SK-N-SH (cell line): Measurements from ENCODE around the gene RPL10. TPM values are rescaled to one million over a fixed set of nuclear protein-coding genes. Genes with fewer than 3 reads are reported as not detected.
A peak's percentile ranks its signal among the peaks of the same experiment; 100 is the strongest.

Experiments used
- CTCF ChIA-PET: fragments of 300-600, 350-600 bp; formaldehyde crosslinking; extraction: SDS; loops from one replicate; lab custom pipeline; 2021; lab: Yijun Ruan, JAX
- POLR2A ChIA-PET: fragments of 350-600 bp; sonication (Branson Sonifier 250); formaldehyde crosslinking; extraction: SDS; loops from one replicate; lab custom pipeline; 2020; ENCODE audit warnings: antibody characterized with exemption, inconsistent platforms; lab: Yijun Ruan, JAX
- DNase-seq: peaks from one replicate; pipeline ENCODE4 v3.0.0; 2012
- H2AFZ ChIP-seq: fragments of 200-600 bp; sonication (generic); 2 replicates; pipeline ENCODE4 v1.8.1; 2016; ENCODE audit warnings: antibody characterized with exemption, mild to moderate bottlenecking, low read depth
- H3F3A ChIP-seq: fragments of 200-600 bp; sonication (generic); replicated peaks from 2 replicates; pipeline ENCODE3; 2016; ENCODE audit warnings: antibody characterized with exemption, mild to moderate bottlenecking; ENCODE audit not compliant: insufficient read depth
- H3K27ac ChIP-seq, 2 experiments: fragments of 200-500 bp in 1 of 2; fragments of 200-600 bp in 1 of 2; sonication (Bioruptor generic) in 1 of 2; sonication (generic), shearing (Covaris generic) in 1 of 2; 2 replicates each; pipeline versions ENCODE4 v1.5.1 to v1.6.1; 2014 to 2016; ENCODE audit warnings: low read depth in 2 of 2, inconsistent platforms in 1 of 2, low read length in 1 of 2, mild to moderate bottlenecking in 1 of 2, mixed read lengths in 1 of 2
- H3K27me3 ChIP-seq: fragments of 200-600 bp; sonication (generic), shearing (Covaris generic); 2 replicates; pipeline ENCODE4 v1.6.1; 2016; ENCODE audit warnings: mixed run types; ENCODE audit not compliant: insufficient read depth
- H3K36me3 ChIP-seq, 2 experiments: fragments of 200-500 bp in 1 of 2; fragments of 200-600 bp in 1 of 2; sonication (Bioruptor generic) in 1 of 2; sonication (generic) in 1 of 2; replicated peaks in 1 of 2; 2 replicates each; pipeline versions ENCODE3 to v1.5.1; 2014 to 2016; ENCODE audit warnings: low read length in 1 of 2, mild to moderate bottlenecking in 1 of 2; ENCODE audit not compliant: insufficient read depth in 2 of 2, control insufficient read depth in 1 of 2
- H3K4me1 ChIP-seq, 2 experiments: fragments of 200-500 bp in 1 of 2; fragments of 200-600 bp in 1 of 2; sonication (Bioruptor generic) in 1 of 2; sonication (generic), shearing (Covaris generic) in 1 of 2; 2 replicates each; pipeline versions ENCODE4 v1.5.1 to v1.6.1; 2014 to 2016; ENCODE audit warnings: low read depth in 1 of 2, low read length in 1 of 2, mixed run types in 1 of 2; ENCODE audit not compliant: insufficient read depth in 2 of 2, control insufficient read depth in 1 of 2
- H3K4me2 ChIP-seq: fragments of 200-600 bp; sonication (generic), shearing (Covaris generic); 2 replicates; pipeline ENCODE4 v1.6.1; 2017; ENCODE audit warnings: mixed run types
- H3K4me3 ChIP-seq, 2 experiments: fragments of 200-500 bp in 1 of 2; fragments of 200-600 bp in 1 of 2; sonication (Bioruptor generic) in 1 of 2; sonication (generic), shearing (Covaris generic) in 1 of 2; 2 replicates each; pipeline versions ENCODE4 v1.5.1 to v1.8.1; 2014 to 2016; ENCODE audit warnings: low read depth in 2 of 2, inconsistent platforms in 1 of 2, low read length in 1 of 2, mild to moderate bottlenecking in 1 of 2, mixed read lengths in 1 of 2, moderate library complexity in 1 of 2
- H3K79me2 ChIP-seq: fragments of 200-600 bp; sonication (generic); 2 replicates; pipeline ENCODE4 v1.8.1; 2017; ENCODE audit warnings: mild to moderate bottlenecking; ENCODE audit not compliant: insufficient read depth
- H3K9ac ChIP-seq: fragments of 200-600 bp; sonication (generic); 2 replicates; pipeline ENCODE4 v1.6.1; 2017; ENCODE audit warnings: mixed run types
- H3K9me2 ChIP-seq: fragments of 200-600 bp; sonication (generic); 2 replicates; pipeline ENCODE4 v1.6.1; 2017; ENCODE audit warnings: mixed run types
- H3K9me3 ChIP-seq: fragments of 200-600 bp; sonication (generic); 2 replicates; pipeline ENCODE4 v1.6.1; 2017; ENCODE audit warnings: mixed run types, mild to moderate bottlenecking, moderate library complexity
- H4K20me1 ChIP-seq: fragments of 200-600 bp; sonication (generic); 2 replicates; pipeline ENCODE4 v1.6.1; 2017; ENCODE audit warnings: mild to moderate bottlenecking, mixed run types; ENCODE audit not compliant: insufficient read depth
- EP300 ChIP-seq, 2 experiments: IDR thresholded peaks; 2 replicates each; pipeline versions ENCODE4 v1.4.0 to v1.6.1; 2012; ENCODE audit warnings: borderline replicate concordance in 1 of 2, low read depth in 1 of 2, low read length in 1 of 2
- EZH2phosphoT487 ChIP-seq: fragments of 200-600 bp; sonication (generic); IDR thresholded peaks from 2 replicates; pipeline ENCODE4 v1.6.1; 2017; ENCODE audit warnings: low read depth, mixed run types, mild to moderate bottlenecking, antibody characterized with exemption, moderate library complexity, borderline replicate concordance
- FOXJ3 ChIP-seq: sonication (generic); formaldehyde crosslinking; IDR thresholded peaks from 2 replicates; pipeline ENCODE4 v1.5.1; 2020; ENCODE audit warnings: mild to moderate bottlenecking, missing genetic modification reagents
- FOXM1 ChIP-seq: IDR thresholded peaks from 2 replicates; pipeline ENCODE4 v1.4.0; 2012; ENCODE audit warnings: low read depth, mild to moderate bottlenecking
- MEF2A ChIP-seq: IDR thresholded peaks from 2 replicates; pipeline ENCODE4 v1.4.0; 2012; ENCODE audit warnings: low read depth, borderline replicate concordance
- NRF1 ChIP-seq: IDR thresholded peaks from 2 replicates; pipeline ENCODE4 v1.6.1; 2012; ENCODE audit warnings: low read depth, mild to moderate bottlenecking, low read length
- POLR2AphosphoS5 ChIP-seq: IDR thresholded peaks from 2 replicates; pipeline ENCODE4 v1.6.1; 2012; ENCODE audit warnings: low read depth, low read length
- RAD21 ChIP-seq: IDR thresholded peaks from 2 replicates; pipeline ENCODE4 v1.6.1; 2012; ENCODE audit warnings: mild to moderate bottlenecking, low read length
- RCOR1 ChIP-seq: fragments of 150-350 bp; IDR thresholded peaks from 2 replicates; pipeline ENCODE4 v1.6.1; 2017; ENCODE audit warnings: antibody characterized with exemption, low read length
- RFX5 ChIP-seq: IDR thresholded peaks from 2 replicates; pipeline ENCODE4 v1.6.1; 2012; ENCODE audit warnings: mild to moderate bottlenecking, improper control_type of control experiment, low read length
- TCF12 ChIP-seq: IDR thresholded peaks from 2 replicates; pipeline ENCODE4 v1.4.0; 2012
- TEAD4 ChIP-seq: IDR thresholded peaks from 2 replicates; pipeline ENCODE4 v1.4.0; 2012; ENCODE audit warnings: mild to moderate bottlenecking, borderline replicate concordance; ENCODE audit not compliant: insufficient read depth
- WGBS: methylation state at CpG from one replicate; pipeline ENCODE4 v1.1.6; 2017; ENCODE audit warnings: low lambda C conversion rate; 5-methylcytosine and 5-hydroxymethylcytosine counted together
- polyA plus RNA-seq, 3 experiments: library from polyadenylated mRNA; depleted of rRNA; stranded (reverse); fragments of >200 nt; gene quantifications; 2 replicates each; pipeline ENCODE4 v1.2.3, GENCODE V29; 2012
- TF ChIP-seq, protein P1 (sequence below): fragments of 200-600 bp; sonication (generic); IDR thresholded peaks from 2 replicates; pipeline ENCODE4 v1.6.1; 2017; ENCODE audit warnings: antibody characterized with exemption, mild to moderate bottlenecking, moderate library complexity
- TF ChIP-seq, protein P2 (sequence below): IDR thresholded peaks from 2 replicates; pipeline ENCODE4 v1.4.0; 2012; ENCODE audit warnings: low read depth, borderline replicate concordance

RPL10 gene
- polyA plus RNA-seq, 1 of the 3 experiments (the other 2 are of a cell fraction) = 4,562 TPM

DNA sequence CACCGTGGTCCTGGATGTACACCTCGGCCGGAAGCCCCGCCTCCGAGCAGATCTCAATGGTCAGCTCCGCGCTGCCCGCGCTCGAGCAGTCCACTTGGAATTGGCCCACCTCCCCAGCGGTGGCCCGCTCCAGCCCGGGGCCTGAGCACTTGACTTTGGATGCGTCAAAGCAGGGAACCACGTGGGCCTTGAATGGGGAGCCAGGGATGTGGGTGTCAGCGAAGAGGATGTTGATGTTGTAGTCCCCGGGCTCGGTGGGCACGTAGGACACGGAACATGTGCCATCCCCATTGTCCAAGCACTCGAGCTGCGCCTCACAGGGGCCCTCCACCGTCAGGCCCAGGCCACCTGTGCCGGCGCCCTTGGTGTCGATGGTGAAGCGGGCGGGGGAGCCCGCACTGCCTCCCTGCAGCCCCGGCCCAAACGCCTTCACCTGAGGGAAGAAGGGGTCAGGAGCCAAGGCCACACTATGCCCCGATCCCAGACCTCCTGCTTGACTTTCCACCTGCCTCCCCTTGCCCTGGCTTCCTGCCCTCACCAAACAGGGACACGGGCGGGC lies 37.9 kb upstream of the RPL10 start:
- Histone ChIP-seq H2AFZ (no peak overlapping the region), H3K4me3 (no peak overlapping the region), H3K27me3 (no peaks in the 10 kb centered on the region), H4K20me1 (peaks cover 98% of the 10 kb centered on the region), H3K9ac (no peak overlapping the region), H3K4me2 (no peak overlapping the region), H3K27ac (peak overlapping the region in 1 of 2 experiments; percentile 30; a peak in 2 of 4 replicates), H3K36me3 (peaks cover 3 to 74% of the 10 kb centered on the region in 2 experiments), H3K79me2 (peaks cover 85% of the 10 kb centered on the region), H3F3A (peaks cover 43% of the 10 kb centered on the region), H3K9me2 (no peaks in the 10 kb centered on the region), H3K4me1 (no peaks in the 10 kb centered on the region), H3K9me3 (no peaks in the 10 kb centered on the region)
- CTCF ChIA-PET = no interaction called here
- POLR2A ChIA-PET = no interaction called here
- 69% methylated on average over 13 of the region's 34 CpGs for WGBS
- TF ChIP-seq NRF1 (no peak), FOXM1 (no peak), EZH2phosphoT487 (no peak), TCF12 (no peak), RAD21 (no peak), FOXJ3 (CRISPR knock-in tag) (no peak), EP300 (IDR thresholded peaks at IDR 0.05; ENCODE audit: borderline replicate concordance in 1 of 2, low read depth in 1 of 2, low read length in 1 of 2) (no peak), RCOR1 (no peak), POLR2AphosphoS5 (no peak), RFX5 (no peak), MEF2A (no peak), TEAD4 (no peak)
- TF ChIP-seq, protein P1, sequence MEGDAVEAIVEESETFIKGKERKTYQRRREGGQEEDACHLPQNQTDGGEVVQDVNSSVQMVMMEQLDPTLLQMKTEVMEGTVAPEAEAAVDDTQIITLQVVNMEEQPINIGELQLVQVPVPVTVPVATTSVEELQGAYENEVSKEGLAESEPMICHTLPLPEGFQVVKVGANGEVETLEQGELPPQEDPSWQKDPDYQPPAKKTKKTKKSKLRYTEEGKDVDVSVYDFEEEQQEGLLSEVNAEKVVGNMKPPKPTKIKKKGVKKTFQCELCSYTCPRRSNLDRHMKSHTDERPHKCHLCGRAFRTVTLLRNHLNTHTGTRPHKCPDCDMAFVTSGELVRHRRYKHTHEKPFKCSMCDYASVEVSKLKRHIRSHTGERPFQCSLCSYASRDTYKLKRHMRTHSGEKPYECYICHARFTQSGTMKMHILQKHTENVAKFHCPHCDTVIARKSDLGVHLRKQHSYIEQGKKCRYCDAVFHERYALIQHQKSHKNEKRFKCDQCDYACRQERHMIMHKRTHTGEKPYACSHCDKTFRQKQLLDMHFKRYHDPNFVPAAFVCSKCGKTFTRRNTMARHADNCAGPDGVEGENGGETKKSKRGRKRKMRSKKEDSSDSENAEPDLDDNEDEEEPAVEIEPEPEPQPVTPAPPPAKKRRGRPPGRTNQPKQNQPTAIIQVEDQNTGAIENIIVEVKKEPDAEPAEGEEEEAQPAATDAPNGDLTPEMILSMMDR = no peak
- TF ChIP-seq, protein P2, sequence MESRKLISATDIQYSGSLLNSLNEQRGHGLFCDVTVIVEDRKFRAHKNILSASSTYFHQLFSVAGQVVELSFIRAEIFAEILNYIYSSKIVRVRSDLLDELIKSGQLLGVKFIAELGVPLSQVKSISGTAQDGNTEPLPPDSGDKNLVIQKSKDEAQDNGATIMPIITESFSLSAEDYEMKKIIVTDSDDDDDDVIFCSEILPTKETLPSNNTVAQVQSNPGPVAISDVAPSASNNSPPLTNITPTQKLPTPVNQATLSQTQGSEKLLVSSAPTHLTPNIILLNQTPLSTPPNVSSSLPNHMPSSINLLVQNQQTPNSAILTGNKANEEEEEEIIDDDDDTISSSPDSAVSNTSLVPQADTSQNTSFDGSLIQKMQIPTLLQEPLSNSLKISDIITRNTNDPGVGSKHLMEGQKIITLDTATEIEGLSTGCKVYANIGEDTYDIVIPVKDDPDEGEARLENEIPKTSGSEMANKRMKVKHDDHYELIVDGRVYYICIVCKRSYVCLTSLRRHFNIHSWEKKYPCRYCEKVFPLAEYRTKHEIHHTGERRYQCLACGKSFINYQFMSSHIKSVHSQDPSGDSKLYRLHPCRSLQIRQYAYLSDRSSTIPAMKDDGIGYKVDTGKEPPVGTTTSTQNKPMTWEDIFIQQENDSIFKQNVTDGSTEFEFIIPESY = no peak
- no peak for DNase-seq
